Left lung (tissue), 10 donors: Measurements from ENCODE around the gene TRIM32. TPM values are rescaled to one million over a fixed set of nuclear protein-coding genes. Genes with fewer than 3 reads are reported as not detected.

ENCODE experiments used
- ATAC-seq: fragments of 200-7000 bp; cut with Tn5 transposase; one replicate; pipeline ENCODE4 v1.9.1; 2020; ENCODE audit warnings: moderate library complexity
- DNase-seq, 4 donors: peaks; one replicate each; pipeline ENCODE4 v3.0.0-alpha.2; 2013 to 2020
- H3K27ac ChIP-seq, 2 donors: fragments of 200-600 bp; sonication (generic) in 1 of 2; one replicate each; pipeline versions ENCODE4 v1.5.0 to v1.8.0; 2020 to 2021
- H3K27me3 ChIP-seq, 2 donors: fragments of 200-600 bp; sonication (generic) in 1 of 2; one replicate each; pipeline versions ENCODE4 v1.5.0 to v1.8.0; 2020 to 2021
- H3K36me3 ChIP-seq, 2 donors: fragments of 200-600 bp; sonication (generic) in 1 of 2; one replicate each; pipeline versions ENCODE4 v1.5.0 to v1.8.0; 2020 to 2021
- H3K4me1 ChIP-seq, 2 donors: fragments of 200-600 bp; one replicate each; pipeline ENCODE4 v1.8.0; 2021
- H3K4me3 ChIP-seq, 2 donors: fragments of 200-600 bp; sonication (generic) in 1 of 2; one replicate each; pipeline versions ENCODE4 v1.5.0 to v1.8.0; 2020 to 2021; ENCODE audit warnings: mild to moderate bottlenecking in 1 of 2
- H3K9me3 ChIP-seq, 2 donors: fragments of 200-600 bp; sonication (generic) in 1 of 2; one replicate each; pipeline versions ENCODE4 v1.5.0 to v1.8.0; 2020 to 2021
- CTCF ChIP-seq, 2 donors: fragments of 200-600 bp; sonication (generic) in 1 of 2; IDR thresholded peaks; one replicate each; pipeline versions ENCODE4 v1.5.0 to v1.8.0; 2021; ENCODE audit warnings: antibody characterized with exemption in 2 of 2
- intact Hi-C, 2 donors: fragments of 100-400 bp; cut with DNase I; formaldehyde crosslinking; loops; one replicate each; pipeline versions ENCODE4 v1.11.2 to v1.14.2; 2022
- polyA plus RNA-seq, 6 donors: library from polyadenylated mRNA; unstranded; fragments of 120-200 nt; gene quantifications; one replicate each; pipeline ENCODE4 v1.2.1, GENCODE V29; 2013; ENCODE audit not compliant: insufficient read length in 6 of 6
- total RNA-seq, 2 donors: library from RNA; stranded (reverse); fragmentation: NEBNext Ultra II Directional; extraction: Animal tissue kit (Norgen Biotek cat#: 25700); gene quantifications; one replicate each; pipeline ENCODE4 v1.2.1, GENCODE V29; 2021
- donor health status: DM: no; HTN: yes; CAD: no.
- donor health status: DM: no; HTN: no; CAD: no.

TRIM32 gene
- total and polyA plus RNA-seq, 8 donors = 17.3 to 24.8 (median 22.8) TPM

- Histone ChIP-seq H3K36me3 (no peaks in the 10 kb centered on the region), H3K27ac (no peak overlapping the region), H3K4me1 (peaks cover 0 to 4% of the 10 kb centered on the region in 2 donors), H3K4me3 (no peak overlapping the region), H3K9me3 (no peaks in the 10 kb centered on the region), H3K27me3 (no peaks in the 10 kb centered on the region)
- no peak for TF ChIP-seq CTCF (IDR thresholded peaks at IDR 0.05)
- ATAC-seq (no peak), DNase-seq (no peak)
- intact Hi-C loops = no loop called here
These were observed 43.4 kb upstream of the TRIM32 start for GRCh38 chr9:116643691-116644090.

- intact Hi-C loops = no loop called here
- DNase-seq = no peak
- Histone ChIP-seq H3K4me3 (no peak overlapping the region), H3K9me3 (no peaks in the 10 kb centered on the region), H3K27me3 (no peaks in the 10 kb centered on the region), H3K36me3 (no peaks in the 10 kb centered on the region), H3K27ac (no peak overlapping the region), H3K4me1 (peaks cover 0 to 3% of the 10 kb centered on the region in 2 donors)
- TF ChIP-seq CTCF (IDR thresholded peaks at IDR 0.05) = no peak
- ATAC-seq = peak; percentile 43
These were observed 42.9 kb upstream of the TRIM32 start for GRCh38 chr9:116644091-116644688.

- ATAC-seq (peak; percentile 88), DNase-seq (peak in 1 of 4 donors; percentile 37)
- Histone ChIP-seq H3K4me1 (no peaks in the 10 kb centered on the region), H3K36me3 (no peaks in the 10 kb centered on the region), H3K4me3 (no peak overlapping the region), H3K9me3 (no peaks in the 10 kb centered on the region), H3K27ac (no peak overlapping the region), H3K27me3 (no peaks in the 10 kb centered on the region)
- peak; percentile 31 to 32 for TF ChIP-seq CTCF (IDR thresholded peaks at IDR 0.05)
- intact Hi-C loops = no loop called here
These were observed 40.2 kb upstream of the TRIM32 start for GRCh38 chr9:116646661-116647514.

- Histone ChIP-seq H3K4me1 (no peaks in the 10 kb centered on the region), H3K27me3 (no peaks in the 10 kb centered on the region), H3K36me3 (no peaks in the 10 kb centered on the region), H3K9me3 (no peaks in the 10 kb centered on the region), H3K4me3 (no peak overlapping the region), H3K27ac (no peak overlapping the region)
- DNase-seq (no peak), ATAC-seq (no peak)
- TF ChIP-seq CTCF (IDR thresholded peaks at IDR 0.05) = no peak
- intact Hi-C loops = no loop called here
These were observed 39.6 kb upstream of the TRIM32 start for GRCh38 chr9:116647515-116647809.

GRCh38 chr9:116653348-116654058 is 33.6 kb upstream of the TRIM32 start:
- intact Hi-C loops = loop anchor here in 1 of 2 donors (10.0 kb wide), 1 partner anchor 1059 kb away; no protein-coding TSS in a partner anchor
- no peak for TF ChIP-seq CTCF (IDR thresholded peaks at IDR 0.05)
- Histone ChIP-seq H3K4me1 (peaks cover 0 to 5% of the 10 kb centered on the region in 2 donors), H3K27me3 (no peaks in the 10 kb centered on the region), H3K9me3 (no peaks in the 10 kb centered on the region), H3K36me3 (no peaks in the 10 kb centered on the region), H3K27ac (no peak overlapping the region), H3K4me3 (no peak overlapping the region)
- no peak for ATAC-seq
- DNase-seq = no peak
